Activated T-helper 1 cell treated with anti-CD3 and anti-CD28 coated beads, Interleukin-2, amount 50 U/mL, for 16 hours (primary cell): Measurements from ENCODE around the gene STOM.
"Not testable (repeated sequence)": the region's sequence is repeated elsewhere in the genome, so short reads cannot be mapped to it uniquely, and the experiment has no call there.

ENCODE experiments used
- DNase-seq, 2 donors: peaks; one replicate each; pipeline ENCODE4 v3.0.0-alpha.2; 2020; ENCODE audit warnings: low read depth in 1 of 2, low spot score in 1 of 2

Gene STOM

GRCh38 chr9:121301881-121302286 lies 68.2 kb downstream of the STOM start:
- no peak for DNase-seq

- DNase-seq, result no peak
Measured at GRCh38 chr9:121300283-121301119, 69.5 kb downstream of the STOM start.

GRCh38 chr9:121299467-121300282 lies 70.4 kb downstream of the STOM start:
- DNase-seq, result no peak

GRCh38 chr9:121298689-121299466 lies 71.2 kb downstream of the STOM start:
- no peak for DNase-seq

- DNase-seq, result no peak
Measured at GRCh38 chr9:121298016-121298538, 72.0 kb downstream of the STOM start.

GRCh38 chr9:121297389-121297788 lies 72.7 kb downstream of the STOM start:
- no peak for DNase-seq

- DNase-seq, result no peak
Measured at GRCh38 chr9:121296213-121297127, 73.6 kb downstream of the STOM start.

GRCh38 chr9:121295662-121296191 lies 74.3 kb downstream of the STOM start:
- DNase-seq, result no peak

GRCh38 chr9:121294866-121295661 lies 75.0 kb downstream of the STOM start:
- DNase-seq, result no peak

GRCh38 chr9:121294151-121294743 lies 75.8 kb downstream of the STOM start:
- DNase-seq, result no peak

- no peak for DNase-seq
Measured at GRCh38 chr9:121292801-121293241, 77.2 kb downstream of the STOM start.

- no peak for DNase-seq
Measured at GRCh38 chr9:121292051-121292450, 78.0 kb downstream of the STOM start.

GRCh38 chr9:121291536-121291935 lies 78.5 kb downstream of the STOM start:
- not testable (repeated sequence) for DNase-seq

- no peak for DNase-seq
Measured at GRCh38 chr9:121289772-121290370, 80.2 kb downstream of the STOM start.

GRCh38 chr9:121289026-121289771 lies 80.9 kb downstream of the STOM start:
- DNase-seq, result no peak
